ENCODE data around the gene GSTM1. TPM values are rescaled to one million over a fixed set of nuclear protein-coding genes. Genes with fewer than 3 reads are reported as not detected.
"Not testable (repeated sequence)": the region's sequence is repeated elsewhere in the genome, so short reads cannot be mapped to it uniquely, and the experiment has no call there.

Gene GSTM1
- total RNA-seq, 4 donors from 2014 or later: 9.4 TPM; not detected in 3

DNA sequence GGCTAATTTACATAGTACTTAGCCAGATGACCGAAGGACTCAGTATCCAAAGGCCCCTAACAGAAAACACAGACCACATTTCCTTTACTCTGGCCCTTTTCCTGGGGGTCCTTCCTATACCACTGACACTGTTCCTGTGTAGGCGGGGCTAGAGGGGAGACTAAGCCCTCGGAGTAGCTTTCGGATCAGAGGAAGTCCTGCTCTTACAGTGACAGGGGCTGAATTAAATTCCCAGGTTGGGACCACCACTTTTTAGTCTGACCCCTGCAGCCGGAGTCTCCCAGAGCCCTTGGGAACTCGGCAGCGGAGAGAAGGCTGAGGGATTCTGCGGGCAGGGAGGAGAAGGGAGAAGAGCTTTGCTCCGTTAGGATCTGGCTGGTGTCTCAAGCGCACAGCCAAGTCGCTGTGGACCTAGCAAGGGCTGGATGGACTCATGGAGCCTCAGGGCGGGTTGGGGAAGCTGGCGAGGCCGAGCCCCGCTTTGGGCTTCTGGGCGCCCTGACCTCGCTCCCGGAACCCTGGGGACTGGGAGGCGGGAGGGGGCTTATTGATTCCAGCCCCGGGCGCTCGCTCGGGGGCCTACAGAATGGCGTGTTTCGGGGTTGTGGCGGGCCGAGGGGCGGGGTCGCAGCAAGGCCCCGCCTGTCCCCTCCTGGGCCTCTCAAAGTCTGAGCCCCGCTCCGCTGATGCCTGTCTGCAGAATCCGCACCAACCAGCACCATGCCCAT, 24.1 kb downstream of the GSTM1 start, which contains the start of gene GSTM5:
TSS of gene GSTM5 (plus strand) at position 659 of the 728 bp plus-strand sequence. CDS start at position 721, 62 bp downstream.
- H3K9me3 ChIP-seq; H3K36me3 ChIP-seq; H3K4me1 ChIP-seq; intact Hi-C loops (cut with DNase I; ENCODE audit: low total_unique reads); H3K27me3 ChIP-seq: not testable (repeated sequence)
- Histone ChIP-seq H3K27ac (peak within 1 kb of the TSS; percentile 27 to 78), H3K4me3 (peak within 1 kb of the TSS; percentile 28 to 46)
- DNase-seq: peak in 1 of 2 donors; percentile 60
- peak in 1 of 2 donors; percentile 35 for TF ChIP-seq POLR2A (IDR thresholded peaks at IDR 0.05)

DNA sequence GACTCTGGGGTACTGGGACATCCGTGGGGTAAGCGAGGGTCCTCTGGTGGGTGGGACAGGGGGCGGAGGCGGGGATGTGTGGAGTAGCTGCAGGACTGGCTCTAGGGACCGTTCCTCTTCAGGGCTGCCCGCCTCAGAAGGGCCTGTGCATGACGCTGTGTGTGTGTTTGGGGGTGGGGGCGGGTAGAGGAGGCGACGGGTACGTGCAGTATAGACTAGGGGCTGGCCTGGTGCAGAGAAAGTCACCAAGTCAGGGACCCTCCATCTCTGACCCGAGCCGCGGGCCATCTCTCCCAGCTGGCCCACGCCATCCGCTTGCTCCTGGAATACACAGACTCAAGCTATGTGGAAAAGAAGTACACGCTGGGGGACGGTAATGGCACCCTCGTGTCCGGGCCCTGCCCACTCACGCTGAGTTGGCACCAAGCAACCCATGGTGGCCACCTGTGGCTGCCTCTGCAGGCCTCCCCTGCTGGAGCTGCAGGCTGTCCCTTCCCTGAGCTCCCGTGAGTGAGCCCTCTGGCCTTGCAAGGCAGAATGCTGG, 24.8 kb downstream of the GSTM1 start:
- Histone ChIP-seq H3K36me3 (no peaks in the 10 kb centered on the region), H3K4me1 (peaks cover 0 to 3% of the 10 kb centered on the region in 2 donors), H3K4me3 (peak overlapping the region; percentile 28 to 46), H3K9me3 (no peaks in the 10 kb centered on the region), H3K27me3 (no peaks in the 10 kb centered on the region), H3K27ac (peak overlapping the region; percentile 27 to 78)
- intact Hi-C loops (cut with DNase I; ENCODE audit: low total_unique reads): no loop called here
- no peak for DNase-seq
- TF ChIP-seq, protein P1, sequence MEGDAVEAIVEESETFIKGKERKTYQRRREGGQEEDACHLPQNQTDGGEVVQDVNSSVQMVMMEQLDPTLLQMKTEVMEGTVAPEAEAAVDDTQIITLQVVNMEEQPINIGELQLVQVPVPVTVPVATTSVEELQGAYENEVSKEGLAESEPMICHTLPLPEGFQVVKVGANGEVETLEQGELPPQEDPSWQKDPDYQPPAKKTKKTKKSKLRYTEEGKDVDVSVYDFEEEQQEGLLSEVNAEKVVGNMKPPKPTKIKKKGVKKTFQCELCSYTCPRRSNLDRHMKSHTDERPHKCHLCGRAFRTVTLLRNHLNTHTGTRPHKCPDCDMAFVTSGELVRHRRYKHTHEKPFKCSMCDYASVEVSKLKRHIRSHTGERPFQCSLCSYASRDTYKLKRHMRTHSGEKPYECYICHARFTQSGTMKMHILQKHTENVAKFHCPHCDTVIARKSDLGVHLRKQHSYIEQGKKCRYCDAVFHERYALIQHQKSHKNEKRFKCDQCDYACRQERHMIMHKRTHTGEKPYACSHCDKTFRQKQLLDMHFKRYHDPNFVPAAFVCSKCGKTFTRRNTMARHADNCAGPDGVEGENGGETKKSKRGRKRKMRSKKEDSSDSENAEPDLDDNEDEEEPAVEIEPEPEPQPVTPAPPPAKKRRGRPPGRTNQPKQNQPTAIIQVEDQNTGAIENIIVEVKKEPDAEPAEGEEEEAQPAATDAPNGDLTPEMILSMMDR (IDR thresholded peaks at IDR 0.05): no peak
- no peak for TF ChIP-seq POLR2A (IDR thresholded peaks at IDR 0.05)

DNA sequence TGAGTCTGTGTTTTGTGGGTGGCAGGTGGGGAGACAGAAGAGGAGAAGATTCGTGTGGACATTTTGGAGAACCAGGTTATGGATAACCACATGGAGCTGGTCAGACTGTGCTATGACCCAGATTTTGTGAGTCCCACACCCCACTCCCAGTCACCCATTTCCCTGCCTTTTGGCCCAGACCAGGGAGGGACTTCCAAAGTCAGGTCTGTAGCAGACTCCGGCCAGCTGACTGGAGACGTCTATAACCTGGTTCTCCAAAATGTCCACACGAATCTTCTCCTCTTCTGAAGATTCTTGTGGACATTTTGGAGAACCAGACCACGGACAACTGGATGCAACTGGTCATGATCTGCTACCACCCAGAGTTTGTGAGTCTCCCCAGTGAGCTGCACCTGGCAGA, 26.0 kb downstream of the GSTM1 start:
- Histone ChIP-seq H3K4me3 (no peak overlapping the region), H3K9me3 (no peaks in the 10 kb centered on the region), H3K36me3 (no peaks in the 10 kb centered on the region), H3K4me1 (peaks cover 0 to 3% of the 10 kb centered on the region in 2 donors), H3K27ac (no peak overlapping the region), H3K27me3 (no peaks in the 10 kb centered on the region)
- TF ChIP-seq, protein P1 (IDR thresholded peaks at IDR 0.05): no peak
- TF ChIP-seq POLR2A (IDR thresholded peaks at IDR 0.05): no peak
- intact Hi-C loops (cut with DNase I; ENCODE audit: low total_unique reads): no loop called here
- DNase-seq: no peak

DNA sequence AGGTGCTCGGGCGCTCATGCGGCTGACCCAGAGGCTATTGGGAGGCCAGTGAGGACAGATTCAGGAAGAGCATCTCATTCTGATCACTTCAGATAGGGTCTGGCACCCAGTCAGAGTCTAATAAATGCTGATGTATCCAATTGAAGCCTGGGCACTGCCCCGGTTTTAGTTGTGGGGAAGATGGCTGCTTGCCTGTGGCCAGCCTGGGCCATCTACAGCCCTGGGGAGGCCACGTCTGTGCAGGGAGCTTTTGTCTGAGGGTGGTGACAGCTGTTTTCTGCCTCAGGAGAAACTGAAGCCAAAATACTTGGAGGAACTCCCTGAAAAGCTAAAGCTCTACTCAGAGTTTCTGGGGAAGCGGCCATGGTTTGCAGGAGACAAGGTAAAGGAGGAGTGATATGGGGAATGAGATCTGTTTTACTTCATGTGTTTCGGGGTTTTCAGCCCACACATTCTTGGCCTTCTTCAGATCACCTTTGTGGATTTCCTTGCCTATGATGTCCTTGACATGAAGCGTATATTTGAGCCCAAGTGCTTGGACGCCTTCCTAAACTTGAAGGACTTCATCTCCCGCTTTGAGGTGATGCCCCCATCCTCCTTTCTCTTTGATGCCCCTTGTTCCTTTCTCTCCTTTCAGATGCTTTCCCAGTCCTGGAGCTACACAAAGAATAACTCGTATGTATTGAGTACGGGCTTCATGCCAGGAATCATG, 27.2 kb downstream of the GSTM1 start:
- H3K9me3 ChIP-seq: no peaks in the 10 kb centered on the region
- H3K4me1 ChIP-seq: peaks cover 0 to 3% of the 10 kb centered on the region in 2 donors
- H3K4me3 ChIP-seq: no peak overlapping the region
- DNase-seq: no peak
- no peak for TF ChIP-seq POLR2A (IDR thresholded peaks at IDR 0.05)
- TF ChIP-seq, protein P1 (IDR thresholded peaks at IDR 0.05): no peak
- no peaks in the 10 kb centered on the region for H3K27me3 ChIP-seq
- intact Hi-C loops (cut with DNase I; ENCODE audit: low total_unique reads): no loop called here
- no peaks in the 10 kb centered on the region for H3K36me3 ChIP-seq
- no peak overlapping the region for H3K27ac ChIP-seq

DNA sequence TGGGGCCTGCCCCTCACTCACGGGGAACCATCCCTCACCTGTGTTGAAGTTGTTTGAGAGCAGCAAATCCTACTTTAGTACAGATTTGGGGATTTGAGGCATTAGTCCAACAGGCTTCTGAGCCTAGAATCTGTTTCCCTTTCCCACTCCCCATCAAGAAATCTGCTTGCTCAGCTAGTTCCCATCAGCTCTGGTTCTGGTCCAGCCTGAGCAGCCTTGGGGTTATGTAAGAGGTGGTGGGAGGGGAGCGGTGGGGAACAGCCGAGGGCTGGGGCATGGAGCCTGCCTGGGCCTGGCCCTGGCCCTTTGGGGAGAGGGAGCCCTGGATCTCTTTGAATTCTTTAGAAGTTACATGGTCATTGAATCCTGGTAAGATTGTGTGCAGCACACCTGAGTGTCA, 28.5 kb downstream of the GSTM1 start:
- TF ChIP-seq, protein P1 (IDR thresholded peaks at IDR 0.05): no peak
- no peak for TF ChIP-seq POLR2A (IDR thresholded peaks at IDR 0.05)
- DNase-seq: peak in 1 of 2 donors; percentile 33
- Histone ChIP-seq H3K9me3 (no peaks in the 10 kb centered on the region), H3K36me3 (no peaks in the 10 kb centered on the region), H3K4me3 (no peak overlapping the region), H3K27me3 (no peaks in the 10 kb centered on the region), H3K27ac (peak overlapping the region in 1 of 2 donors; percentile 5), H3K4me1 (peaks cover 0 to 3% of the 10 kb centered on the region in 2 donors)
- intact Hi-C loops (cut with DNase I; ENCODE audit: low total_unique reads): no loop called here
